Tibial nerve (tissue), 4 donors: ENCODE results near the gene NPAT. TPM values are rescaled to one million over a fixed set of nuclear protein-coding genes. Genes with fewer than 3 reads are reported as not detected.

Source experiments
- DNase-seq, 2 donors: peaks; one replicate each; pipeline ENCODE4 v3.0.0-alpha.2; 2019; ENCODE audit warnings: low spot score in 2 of 2
- H3K27ac ChIP-seq, 4 donors: fragments of 200-600 bp; sonication (generic) in 3 of 4; one replicate each; pipeline ENCODE4 v1.5.1; 2017 to 2019; ENCODE audit warnings: mild to moderate bottlenecking in 1 of 4
- H3K27me3 ChIP-seq, 2 donors: fragments of 200-600 bp; sonication (generic) in 1 of 2; one replicate each; pipeline versions ENCODE4 v1.5.1 to v1.6.0; 2017 to 2019
- H3K36me3 ChIP-seq, 3 donors: fragments of 200-600 bp; sonication (generic); one replicate each; pipeline ENCODE4 v1.5.1; 2018 to 2019
- H3K4me1 ChIP-seq, 4 donors: fragments of 200-600 bp; sonication (generic) in 3 of 4; one replicate each; pipeline ENCODE4 v1.5.1; 2017 to 2019
- H3K4me3 ChIP-seq, 4 donors: fragments of 200-600 bp; sonication (generic) in 3 of 4; one replicate each; pipeline ENCODE4 v1.5.1; 2017 to 2019; ENCODE audit warnings: mild to moderate bottlenecking in 1 of 4, moderate library complexity in 1 of 4
- H3K9me3 ChIP-seq, 4 donors: fragments of 200-600 bp; sonication (generic) in 3 of 4; one replicate each; pipeline ENCODE4 v1.5.1; 2017 to 2019
- EP300 ChIP-seq, 2 donors: sonication (generic); formaldehyde crosslinking; IDR thresholded peaks; one replicate each; pipeline ENCODE4 v1.6.1; 2017; ENCODE audit warnings: antibody characterized with exemption in 2 of 2, mild to moderate bottlenecking in 1 of 2
- POLR2A ChIP-seq, 2 donors: fragments of 450-650 bp; IDR thresholded peaks; one replicate each; pipeline ENCODE4 v1.6.1; 2017; ENCODE audit warnings: antibody characterized with exemption in 2 of 2, mild to moderate bottlenecking in 2 of 2, moderate library complexity in 2 of 2
- WGBS, 2 donors: methylation state at CpG; one replicate each; pipeline ENCODE4 v1.1.5; 2018; 5-methylcytosine and 5-hydroxymethylcytosine counted together
- total RNA-seq, 4 donors: library from RNA; depleted of rRNA; stranded (reverse); fragments of >200 nt; gene quantifications; one replicate each; pipeline ENCODE4 v1.1.0, GENCODE V29; 2016
- TF ChIP-seq, protein P1 (sequence below), 5 experiments: fragments of 200-600 bp in 3 of 5; fragments of 450-650 bp in 2 of 5; sonication (generic) in 3 of 5; IDR thresholded peaks; one replicate each; pipeline ENCODE4 v1.5.1; 2016 to 2019; ENCODE audit warnings: antibody characterized with exemption in 5 of 5, mild to moderate bottlenecking in 3 of 5, moderate library complexity in 2 of 5

The NPAT gene
- total RNA-seq, 4 donors from 2014 or later: 12.6 to 16.1 (median 15.3) TPM

DNA sequence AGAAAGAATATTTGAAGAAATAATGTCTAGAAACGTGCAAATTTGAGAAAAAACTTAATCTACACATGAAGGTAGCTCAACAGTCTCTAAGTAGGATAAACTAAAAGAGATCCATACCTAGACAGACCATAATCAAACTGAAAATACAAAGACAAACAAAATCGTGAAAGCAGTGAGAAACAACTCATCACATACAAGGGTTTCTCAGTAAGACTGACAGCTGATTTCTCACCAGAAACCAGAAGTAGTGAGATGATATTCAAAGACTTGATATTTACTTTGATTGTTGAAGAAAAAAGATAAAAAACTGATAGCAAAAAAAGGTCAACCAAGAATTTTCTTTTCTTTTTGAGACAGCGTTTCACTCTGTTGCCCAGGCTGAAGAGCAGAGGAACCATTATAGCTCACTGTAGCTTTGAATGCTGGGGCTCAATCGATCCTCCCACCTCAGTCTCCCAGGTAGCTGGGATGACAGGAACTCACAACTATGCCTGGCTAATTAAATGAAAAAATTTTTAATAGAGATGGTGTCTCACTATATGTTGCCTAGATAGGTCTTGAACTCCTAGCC is 17.4 kb downstream of the NPAT start:
- Histone ChIP-seq H3K4me3 (no peak overlapping the region), H3K9me3 (peaks cover 0 to 17% (median 0%) of the 10 kb centered on the region in 4 donors), H3K27me3 (no peaks in the 10 kb centered on the region), H3K36me3 (peaks cover 0 to 60% (median 20%) of the 10 kb centered on the region in 3 donors), H3K27ac (no peak overlapping the region), H3K4me1 (no peaks in the 10 kb centered on the region)
- no peak for TF ChIP-seq EP300 (IDR thresholded peaks at IDR 0.05)
- WGBS, 2 donors: 94 to 97% methylated on average over 4 of the region's 4 CpGs
- no peak for DNase-seq

DNA sequence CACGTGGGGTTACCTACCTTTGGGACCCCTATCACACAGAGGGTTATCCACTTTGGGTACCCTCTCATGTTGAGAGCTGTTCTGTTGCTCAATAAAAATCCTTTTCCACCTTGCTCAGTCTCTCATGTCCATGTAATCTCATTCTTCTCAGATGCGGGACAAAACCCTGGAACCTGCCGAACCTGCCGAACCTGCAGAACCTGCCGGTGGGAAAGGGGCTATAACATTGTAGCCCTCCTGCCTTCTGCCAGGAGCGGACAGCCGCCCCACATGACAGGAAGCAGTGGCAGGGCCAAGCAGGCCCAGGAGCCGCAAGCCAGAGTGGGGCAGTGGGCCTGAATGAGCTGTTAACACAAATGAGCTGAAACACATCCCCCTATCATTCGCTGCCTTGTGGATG is 18.1 kb downstream of the NPAT start:
- DNase-seq: no peak
- H3K36me3 ChIP-seq: peaks cover 0 to 57% (median 19%) of the 10 kb centered on the region in 3 donors
- H3K4me3 ChIP-seq: no peak overlapping the region
- H3K9me3 ChIP-seq: peaks cover 0 to 17% (median 0%) of the 10 kb centered on the region in 4 donors
- no peak overlapping the region for H3K27ac ChIP-seq
- H3K27me3 ChIP-seq: no peaks in the 10 kb centered on the region
- WGBS, 2 donors: 97 to 98% methylated on average over 8 to 9 of the region's 9 CpGs
- H3K4me1 ChIP-seq: no peaks in the 10 kb centered on the region
- no peak for TF ChIP-seq EP300 (IDR thresholded peaks at IDR 0.05)
- TF ChIP-seq, protein P1, sequence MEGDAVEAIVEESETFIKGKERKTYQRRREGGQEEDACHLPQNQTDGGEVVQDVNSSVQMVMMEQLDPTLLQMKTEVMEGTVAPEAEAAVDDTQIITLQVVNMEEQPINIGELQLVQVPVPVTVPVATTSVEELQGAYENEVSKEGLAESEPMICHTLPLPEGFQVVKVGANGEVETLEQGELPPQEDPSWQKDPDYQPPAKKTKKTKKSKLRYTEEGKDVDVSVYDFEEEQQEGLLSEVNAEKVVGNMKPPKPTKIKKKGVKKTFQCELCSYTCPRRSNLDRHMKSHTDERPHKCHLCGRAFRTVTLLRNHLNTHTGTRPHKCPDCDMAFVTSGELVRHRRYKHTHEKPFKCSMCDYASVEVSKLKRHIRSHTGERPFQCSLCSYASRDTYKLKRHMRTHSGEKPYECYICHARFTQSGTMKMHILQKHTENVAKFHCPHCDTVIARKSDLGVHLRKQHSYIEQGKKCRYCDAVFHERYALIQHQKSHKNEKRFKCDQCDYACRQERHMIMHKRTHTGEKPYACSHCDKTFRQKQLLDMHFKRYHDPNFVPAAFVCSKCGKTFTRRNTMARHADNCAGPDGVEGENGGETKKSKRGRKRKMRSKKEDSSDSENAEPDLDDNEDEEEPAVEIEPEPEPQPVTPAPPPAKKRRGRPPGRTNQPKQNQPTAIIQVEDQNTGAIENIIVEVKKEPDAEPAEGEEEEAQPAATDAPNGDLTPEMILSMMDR (IDR thresholded peaks at IDR 0.05): no peak
- TF ChIP-seq POLR2A (IDR thresholded peaks at IDR 0.05): no peak

DNA sequence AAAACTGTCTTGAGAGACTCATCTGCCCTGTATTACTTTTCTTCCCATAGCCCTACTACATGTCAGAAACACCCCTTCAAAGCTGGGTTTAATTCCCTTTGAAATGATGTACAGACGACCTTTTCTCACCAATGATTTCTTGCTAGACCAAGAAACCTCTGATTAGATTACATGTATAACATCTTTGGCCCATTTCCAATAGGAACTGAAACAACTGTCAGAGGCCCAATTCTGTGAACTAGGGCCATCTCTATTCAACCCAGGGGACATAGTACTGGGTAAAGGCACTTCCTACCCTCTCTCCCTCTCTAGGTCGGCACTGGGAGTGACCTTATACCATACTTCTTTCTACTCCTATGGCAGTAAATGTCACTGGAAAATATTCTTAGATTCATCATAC is 19.4 kb downstream of the NPAT start:
- TF ChIP-seq, protein P1 (IDR thresholded peaks at IDR 0.05): no peak
- TF ChIP-seq POLR2A (IDR thresholded peaks at IDR 0.05) (no peak), EP300 (IDR thresholded peaks at IDR 0.05) (no peak)
- 75 to 81% methylated on average over 2 of the region's 2 CpGs for WGBS, 2 donors
- Histone ChIP-seq H3K9me3 (peaks cover 0 to 17% (median 0%) of the 10 kb centered on the region in 4 donors), H3K27ac (no peak overlapping the region), H3K4me3 (no peak overlapping the region), H3K36me3 (peaks cover 0 to 52% (median 19%) of the 10 kb centered on the region in 3 donors), H3K27me3 (no peaks in the 10 kb centered on the region), H3K4me1 (peaks cover 0 to 5% (median 0%) of the 10 kb centered on the region in 4 donors)
- DNase-seq: no peak

DNA sequence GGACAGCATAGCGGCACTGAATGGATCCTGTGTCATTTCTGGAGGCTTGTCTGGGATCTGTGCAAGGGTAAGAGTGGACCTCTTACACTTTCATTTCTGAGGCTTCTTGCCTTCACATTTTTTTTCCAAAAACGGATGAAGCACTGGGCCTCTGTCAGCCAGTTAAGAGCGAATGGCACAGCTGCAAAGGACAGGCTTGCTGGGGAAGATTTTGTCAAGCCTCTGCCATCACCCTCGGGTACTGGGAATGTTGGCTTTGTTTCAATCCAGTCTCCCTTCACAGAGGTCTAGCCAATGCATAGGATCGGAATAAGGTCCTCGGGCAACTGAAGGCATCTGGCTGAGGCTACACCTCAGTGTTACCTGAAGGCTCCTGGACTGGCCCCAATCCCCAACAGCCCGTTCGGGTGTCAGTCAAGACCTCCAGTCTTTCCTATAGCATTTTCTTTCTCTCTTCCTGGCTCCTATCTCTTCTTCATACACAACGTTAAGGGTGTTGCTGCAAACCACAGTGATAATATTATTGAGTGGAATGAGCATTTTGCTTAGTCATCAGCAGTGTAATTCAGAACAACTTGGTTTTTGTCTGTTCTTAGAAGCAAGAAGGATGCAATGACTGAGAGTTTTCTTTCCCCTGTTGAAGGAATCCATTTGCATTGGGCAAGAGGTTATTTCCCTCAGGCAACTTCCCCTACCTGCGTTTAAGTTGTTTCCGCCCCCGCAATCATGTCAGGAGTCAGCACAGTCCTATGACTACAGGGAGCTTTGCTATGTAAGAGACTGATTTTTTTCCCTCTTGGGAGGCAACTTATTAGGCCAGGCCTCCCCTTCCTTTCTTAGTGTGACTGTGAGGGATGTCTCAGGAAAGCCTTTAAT is 22.8 kb downstream of the NPAT start:
- Histone ChIP-seq H3K9me3 (peaks cover 0 to 7% (median 0%) of the 10 kb centered on the region in 4 donors), H3K27ac (no peak overlapping the region), H3K4me1 (peaks cover 0 to 12% (median 0%) of the 10 kb centered on the region in 4 donors), H3K27me3 (no peaks in the 10 kb centered on the region), H3K36me3 (peaks cover 0 to 35% (median 0%) of the 10 kb centered on the region in 3 donors), H3K4me3 (no peak overlapping the region)
- TF ChIP-seq EP300 (IDR thresholded peaks at IDR 0.05): no peak
- no peak for TF ChIP-seq POLR2A (IDR thresholded peaks at IDR 0.05)
- TF ChIP-seq, protein P1 (IDR thresholded peaks at IDR 0.05): no peak
- no peak for DNase-seq
- 71 to 79% methylated on average over 12 of the region's 12 CpGs for WGBS, 2 donors

DNA sequence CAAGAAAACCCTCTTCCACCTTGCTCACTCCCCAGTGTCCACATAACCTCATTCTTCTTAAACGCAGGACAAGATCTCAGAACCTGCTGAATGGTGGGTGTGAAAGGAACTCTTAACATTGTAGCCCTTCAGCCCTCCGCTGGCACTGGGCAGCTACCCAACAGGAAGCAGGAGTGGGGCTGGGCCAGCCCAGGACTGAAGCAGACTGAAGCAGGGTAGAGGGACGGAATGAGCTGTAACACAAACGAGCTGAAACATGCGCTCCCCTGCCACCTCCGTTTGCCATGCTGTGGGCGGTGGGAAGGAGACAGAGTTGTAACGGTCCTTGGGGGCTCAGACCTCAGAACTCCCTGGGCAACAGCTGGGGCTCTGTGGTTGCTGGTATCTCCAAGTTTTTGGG is 23.6 kb downstream of the NPAT start:
- 82 to 87% methylated on average over 8 of the region's 8 CpGs for WGBS, 2 donors
- no peaks in the 10 kb centered on the region for H3K9me3 ChIP-seq
- no peak for TF ChIP-seq EP300 (IDR thresholded peaks at IDR 0.05)
- TF ChIP-seq POLR2A (IDR thresholded peaks at IDR 0.05): no peak
- TF ChIP-seq, protein P1 (IDR thresholded peaks at IDR 0.05): no peak

More for the DNA sequence above, 23.6 kb downstream of the NPAT start:
- Histone ChIP-seq H3K27me3 (no peaks in the 10 kb centered on the region), H3K4me1 (peaks cover 0 to 12% (median 0%) of the 10 kb centered on the region in 4 donors), H3K4me3 (no peak overlapping the region), H3K36me3 (peaks cover 0 to 35% (median 0%) of the 10 kb centered on the region in 3 donors), H3K27ac (no peak overlapping the region)
- no peak for DNase-seq
